ENCODE measurements around the gene PDE3A. TPM values are rescaled to one million over a fixed set of nuclear protein-coding genes. Genes with fewer than 3 reads are reported as not detected.
A peak's percentile ranks its signal among the peaks of the same experiment; 100 is the strongest.

The PDE3A gene
- total and polyA plus RNA-seq, 2 of the 4 experiments (the other 2 are of a cell fraction), result 0.09 to 0.18 TPM

DNA sequence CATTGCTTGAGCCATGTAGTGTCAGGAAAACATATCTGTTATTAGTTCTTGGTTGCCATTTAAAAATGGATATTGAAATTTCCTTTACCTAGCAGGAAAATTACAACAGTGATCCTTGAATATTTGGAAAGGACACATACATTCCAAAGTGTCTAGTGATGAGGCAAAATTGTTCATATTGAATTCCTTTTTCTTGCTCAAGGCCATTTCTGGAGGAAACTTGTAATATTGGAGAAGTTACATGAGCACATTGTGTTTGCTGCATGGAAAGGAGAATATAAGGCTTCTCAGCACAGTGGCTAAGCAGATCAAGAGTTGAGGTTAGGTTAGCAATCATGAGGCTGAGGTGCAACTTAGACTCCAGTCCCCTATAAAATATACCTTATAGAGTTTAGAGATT lies 121.9 kb downstream of the PDE3A start:
- H3K56ac ChIP-seq (ENCODE audit: extremely low read depth, insufficient read depth, low read length), result no peak overlapping the region
- peak overlapping the region; percentile 78 for H4K91ac ChIP-seq (ENCODE audit: insufficient read depth, low read depth, low read length)
- ChIA-PET CTCF (no interaction called here), POLR2A (ENCODE audit: unreplicated experiment) (no interaction called here)
- H3K4me3 ChIP-seq (ENCODE audit: insufficient read depth, low read depth, low read length), result no peak overlapping the region
- peak overlapping the region; percentile 79; the same call in 1 of the 2 replicates for H2BK20ac ChIP-seq (ENCODE audit: low read depth, low read length)
- peak overlapping the region; percentile 67; the same call in 1 of the 2 replicates for H2BK120ac ChIP-seq (ENCODE audit: low read depth, low read length)
- BruUV-seq (replicated peaks), result no TSS peak
- H2AFZ ChIP-seq (replicated peaks; ENCODE audit: low read length, poor library complexity), result no peak overlapping the region
- ATAC-seq (ENCODE audit: low read depth) (0 out of 2 replicates have a peak, but pooled peaks have one; percentile 13), DNase-seq (peak; percentile 35)
- H4K5ac ChIP-seq (ENCODE audit: low read depth, low read length), result no peak overlapping the region
- H2BK15ac ChIP-seq (ENCODE audit: low read depth, low read length), result peak overlapping the region; percentile 47; the same call in 1 of the 3 replicates
- H3K27ac ChIP-seq (ENCODE audit: insufficient read depth, low read length), result no peak overlapping the region
- H3K79me1 ChIP-seq (ENCODE audit: low read depth in 1 of 2, low read length in 2 of 2), result no peaks in the 10 kb centered on the region
- dilution Hi-C loops (cut with HindIII; ENCODE audit: low sequenced_read_pairs, unreplicated experiment) (no loop called here), intact Hi-C loops (cut with micrococcal nuclease) (no loop called here), in situ Hi-C loops (cut with MboI; ENCODE audit: low sequenced_read_pairs) (no loop called here)
- H4K8ac ChIP-seq (ENCODE audit: low read depth in 2 of 2, low read length in 2 of 2), result peak overlapping the region in 1 of 2 experiments; percentile 12; a peak in 1 of 4 replicates
- H4K20me1 ChIP-seq (ENCODE audit: insufficient read depth, low read length), result no peaks in the 10 kb centered on the region
- peak overlapping the region; percentile 17; the same call in 1 of the 2 replicates for H3K18ac ChIP-seq (ENCODE audit: low read depth, low read length)
- H2BK5ac ChIP-seq (ENCODE audit: low read depth, low read length, poor library complexity, severe bottlenecking), result peak overlapping the region; percentile 15
- no peak overlapping the region for H3K9ac ChIP-seq (ENCODE audit: low read depth, low read length)
- no peak overlapping the region for H3K4ac ChIP-seq (ENCODE audit: low read depth, low read length)
- H2AK9ac ChIP-seq (replicated peaks; ENCODE audit: low read depth, low read length, poor library complexity), result no peak overlapping the region
- no peak overlapping the region for H3K4me2 ChIP-seq (ENCODE audit: low read depth, low read length)
- H3K23ac ChIP-seq (ENCODE audit: low read depth, low read length), result no peak overlapping the region
- H3K27me3 ChIP-seq (ENCODE audit: control insufficient read depth, insufficient read depth, low read length), result no peaks in the 10 kb centered on the region
- H3K9me1 ChIP-seq (ENCODE audit: insufficient read depth, low read length), result peaks cover 7% of the 10 kb centered on the region
- H2AK5ac ChIP-seq (ENCODE audit: low read depth, low read length), result no peak overlapping the region
- no peaks in the 10 kb centered on the region for H3K36me3 ChIP-seq (ENCODE audit: control insufficient read depth, insufficient read depth, low read length)
- peaks cover 20% of the 10 kb centered on the region for H3K4me1 ChIP-seq (ENCODE audit: control insufficient read depth, insufficient read depth, low read length)
- H3K9me3 ChIP-seq (ENCODE audit: control insufficient read depth, insufficient read depth, low read length), result no peaks in the 10 kb centered on the region
- TF ChIP-seq RAD21 (IDR thresholded peaks at IDR 0.05; ENCODE audit: low read length) (no peak), CEBPB (IDR thresholded peaks at IDR 0.05; ENCODE audit: low read depth, low read length) (0 out of 2 replicates have a peak, but pooled peaks have one; percentile 9), NFE2L2 (IDR thresholded peaks at IDR 0.05; ENCODE audit: low read depth, low read length) (no peak), MAZ (IDR thresholded peaks at IDR 0.05; ENCODE audit: borderline replicate concordance, low read depth, low read length) (no peak)
- H3K14ac ChIP-seq (replicated peaks; ENCODE audit: low read depth, low read length), result peak overlapping the region; percentile 83; the same call in 1 of the 2 replicates

Measured in IMR-90 (cell line).